ENCODE data around the gene LRRC8B.

Gene LRRC8B

GRCh38 chr1:89606227-89606980 is 81.8 kb downstream of the LRRC8B start:
- Histone ChIP-seq H3K79me2 (ENCODE audit: insufficient read depth, low read length) (no peaks in the 10 kb centered on the region), H3K9me2 (replicated peaks; ENCODE audit: low read depth, low read length) (no peaks in the 10 kb centered on the region), H4K20me1 (ENCODE audit: insufficient read depth, low read length, poor library complexity, severe bottlenecking) (no peaks in the 10 kb centered on the region), H3K9ac (ENCODE audit: low read depth, low read length, poor library complexity, severe bottlenecking) (no peak overlapping the region), H3K4me2 (ENCODE audit: low read depth, low read length, poor library complexity, severe bottlenecking) (no peak overlapping the region), H3F3A (ENCODE audit: low read depth) (no peaks in the 10 kb centered on the region), H3K36me3 (ENCODE audit: insufficient read depth, low read length) (no peaks in the 10 kb centered on the region), H3K9me3 (ENCODE audit: insufficient read depth, low read depth, low read length) (no peaks in the 10 kb centered on the region), H3K27me3 (ENCODE audit: insufficient read depth, low read length, poor library complexity, severe bottlenecking) (no peaks in the 10 kb centered on the region), H3K4me1 (ENCODE audit: insufficient read depth, low read length, poor library complexity, severe bottlenecking) (peaks cover 17% of the 10 kb centered on the region), H3K4me3 (ENCODE audit: low read length, poor library complexity, severe bottlenecking) (no peak overlapping the region), H2AFZ (ENCODE audit: low read length) (no peak overlapping the region)
- no peak for TF ChIP-seq CTCF (conservative IDR thresholded peaks at IDR 0.05; ENCODE audit: low read length)
- no peak for TF ChIP-seq EZH2phosphoT487 (IDR thresholded peaks at IDR 0.05; ENCODE audit: borderline replicate concordance)

GRCh38 chr1:89607156-89607555 is 82.5 kb downstream of the LRRC8B start:
- Histone ChIP-seq H3K9me2 (replicated peaks; ENCODE audit: low read depth, low read length) (no peaks in the 10 kb centered on the region), H3K27me3 (ENCODE audit: insufficient read depth, low read length, poor library complexity, severe bottlenecking) (no peaks in the 10 kb centered on the region)
- no peak for TF ChIP-seq EZH2phosphoT487 (IDR thresholded peaks at IDR 0.05; ENCODE audit: borderline replicate concordance)
- no peak for TF ChIP-seq CTCF (conservative IDR thresholded peaks at IDR 0.05; ENCODE audit: low read length)

GRCh38 chr1:89607586-89608318 is 83.1 kb downstream of the LRRC8B start:
- TF ChIP-seq CTCF (conservative IDR thresholded peaks at IDR 0.05; ENCODE audit: low read length) (no peak), EZH2phosphoT487 (IDR thresholded peaks at IDR 0.05; ENCODE audit: borderline replicate concordance) (no peak)
- peaks cover 18% of the 10 kb centered on the region for H3K4me1 ChIP-seq (ENCODE audit: insufficient read depth, low read length, poor library complexity, severe bottlenecking)
- no peaks in the 10 kb centered on the region for H3K36me3 ChIP-seq (ENCODE audit: insufficient read depth, low read length)
- no peak overlapping the region for H3K4me3 ChIP-seq (ENCODE audit: low read length, poor library complexity, severe bottlenecking)
- no peaks in the 10 kb centered on the region for H3K27me3 ChIP-seq (ENCODE audit: insufficient read depth, low read length, poor library complexity, severe bottlenecking)
- no peaks in the 10 kb centered on the region for H3K9me2 ChIP-seq (replicated peaks; ENCODE audit: low read depth, low read length)
- H3K9me3 ChIP-seq (ENCODE audit: insufficient read depth, low read depth, low read length): no peaks in the 10 kb centered on the region
- no peak overlapping the region for H3K4me2 ChIP-seq (ENCODE audit: low read depth, low read length, poor library complexity, severe bottlenecking)
- no peaks in the 10 kb centered on the region for H3F3A ChIP-seq (ENCODE audit: low read depth)
- H4K20me1 ChIP-seq (ENCODE audit: insufficient read depth, low read length, poor library complexity, severe bottlenecking): no peaks in the 10 kb centered on the region
- no peaks in the 10 kb centered on the region for H3K79me2 ChIP-seq (ENCODE audit: insufficient read depth, low read length)
- no peak overlapping the region for H2AFZ ChIP-seq (ENCODE audit: low read length)
- H3K9ac ChIP-seq (ENCODE audit: low read depth, low read length, poor library complexity, severe bottlenecking): no peak overlapping the region

More at GRCh38 chr1:89607156-89607555, 82.5 kb downstream of the LRRC8B start:
- Histone ChIP-seq H3K9ac (ENCODE audit: low read depth, low read length, poor library complexity, severe bottlenecking) (no peak overlapping the region), H3F3A (ENCODE audit: low read depth) (no peaks in the 10 kb centered on the region), H3K36me3 (ENCODE audit: insufficient read depth, low read length) (no peaks in the 10 kb centered on the region), H3K4me2 (ENCODE audit: low read depth, low read length, poor library complexity, severe bottlenecking) (no peak overlapping the region), H4K20me1 (ENCODE audit: insufficient read depth, low read length, poor library complexity, severe bottlenecking) (no peaks in the 10 kb centered on the region), H3K4me3 (ENCODE audit: low read length, poor library complexity, severe bottlenecking) (no peak overlapping the region), H2AFZ (ENCODE audit: low read length) (no peak overlapping the region), H3K9me3 (ENCODE audit: insufficient read depth, low read depth, low read length) (no peaks in the 10 kb centered on the region), H3K4me1 (ENCODE audit: insufficient read depth, low read length, poor library complexity, severe bottlenecking) (peaks cover 18% of the 10 kb centered on the region), H3K79me2 (ENCODE audit: insufficient read depth, low read length) (no peaks in the 10 kb centered on the region)

All from Loucy (cell line).